ENCODE data around the gene RASGEF1C. TPM values are rescaled to one million over a fixed set of nuclear protein-coding genes. Genes with fewer than 3 reads are reported as not detected.

Gene RASGEF1C
- total and polyA plus RNA-seq, 2 of the 13 experiments (the other 11 are each of a cell fraction or from before 2014, with no cell fraction given), result not detected

- no peak for TF ChIP-seq HOXA9 (CRISPR knock-in tag; IDR thresholded peaks at IDR 0.05; ENCODE audit: borderline replicate concordance)
- peak; percentile 18; the same call in 1 of the 2 replicates for TF ChIP-seq RAD21 (CRISPR knock-in tag; IDR thresholded peaks at IDR 0.05)
- TF ChIP-seq HOXA7 (CRISPR knock-in tag; IDR thresholded peaks at IDR 0.05), result no peak
- no peak for TF ChIP-seq TAF1 (CRISPR knock-in tag; IDR thresholded peaks at IDR 0.05)
- no peak for TF ChIP-seq HOMEZ (CRISPR knock-in tag; IDR thresholded peaks at IDR 0.05; ENCODE audit: low read depth)
- TF ChIP-seq MED1 (CRISPR knock-in tag; IDR thresholded peaks at IDR 0.05), result 0 out of 2 replicates have a peak, but pooled peaks have one; percentile 17
- no peak for TF ChIP-seq ZFY (CRISPR knock-in tag; IDR thresholded peaks at IDR 0.05)
- TF ChIP-seq EEA1 (CRISPR knock-in tag; IDR thresholded peaks at IDR 0.05; ENCODE audit: borderline replicate concordance), result no peak
- TF ChIP-seq ZNF280D (CRISPR knock-in tag; IDR thresholded peaks at IDR 0.05), result no peak
- no peak for TF ChIP-seq ZNF761 (CRISPR knock-in tag; conservative IDR thresholded peaks at IDR 0.05)
- no peak for TF ChIP-seq HNF1A (IDR thresholded peaks at IDR 0.05; ENCODE audit: low read depth)
- TF ChIP-seq HNF1A (CRISPR knock-in tag; IDR thresholded peaks at IDR 0.05; ENCODE audit: borderline replicate concordance), result no peak
- peak; percentile 69 for TF ChIP-seq CTCF (CRISPR knock-in tag; IDR thresholded peaks at IDR 0.05)
- no peak for TF ChIP-seq BCLAF1 (IDR thresholded peaks at IDR 0.05)
- TF ChIP-seq ATF7-NPFF (CRISPR knock-in tag; IDR thresholded peaks at IDR 0.05; ENCODE audit: low read depth), result no peak
These were observed 118.1 kb downstream of the RASGEF1C start (continued) for GRCh38 chr5:180090769-180091546.
